ENCODE data around the gene RPTOR. TPM values are rescaled to one million over a fixed set of nuclear protein-coding genes. Genes with fewer than 3 reads are reported as not detected.

RPTOR gene
- total and polyA plus RNA-seq, 10 of the 15 experiments (the other 5 are each of a cell fraction or from before 2014, with no cell fraction given): 0.18 to 32.1 (median 7.8) TPM

DNA sequence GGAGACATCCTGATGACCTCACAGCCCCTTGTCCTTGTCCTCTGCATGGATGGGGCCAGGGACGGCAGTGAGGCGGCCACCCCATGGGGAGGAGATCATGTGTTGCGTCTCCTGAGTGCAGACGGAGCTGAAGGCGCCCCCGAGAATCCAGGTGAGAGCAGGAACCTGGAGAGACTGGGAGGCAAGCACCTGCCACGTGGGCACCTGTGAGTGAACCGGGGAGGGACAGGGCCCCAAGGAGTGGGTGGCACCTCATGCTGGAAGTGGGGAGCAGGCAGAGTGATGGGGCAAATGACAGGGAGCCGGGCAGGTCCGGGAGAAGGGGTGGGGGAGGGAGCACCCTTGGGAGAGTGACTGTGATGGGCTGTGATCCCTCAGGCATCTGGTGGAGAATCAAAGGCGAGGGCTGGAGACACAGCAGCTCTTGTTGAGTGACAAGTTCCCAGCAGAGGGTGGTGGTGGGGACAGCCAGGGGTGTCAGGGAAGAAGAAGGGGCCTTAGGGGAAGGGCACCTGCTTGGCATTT, 272.7 kb downstream of the RPTOR start (continued):
- TF ChIP-seq RELB (IDR thresholded peaks at IDR 0.05; ENCODE audit: low read depth) (no peak), ZNF592 (IDR thresholded peaks at IDR 0.05) (no peak), MYC (IDR thresholded peaks at IDR 0.05; ENCODE audit: insufficient read depth, insufficient read length, insufficient replicate concordance, low read length, severe bottlenecking) (no peak), RELA (IDR thresholded peaks at IDR 0.05; ENCODE audit: borderline replicate concordance, partially characterized antibody) (no peak), RAD51 (IDR thresholded peaks at IDR 0.05) (no peak)
- TF ChIP-seq, protein P1, sequence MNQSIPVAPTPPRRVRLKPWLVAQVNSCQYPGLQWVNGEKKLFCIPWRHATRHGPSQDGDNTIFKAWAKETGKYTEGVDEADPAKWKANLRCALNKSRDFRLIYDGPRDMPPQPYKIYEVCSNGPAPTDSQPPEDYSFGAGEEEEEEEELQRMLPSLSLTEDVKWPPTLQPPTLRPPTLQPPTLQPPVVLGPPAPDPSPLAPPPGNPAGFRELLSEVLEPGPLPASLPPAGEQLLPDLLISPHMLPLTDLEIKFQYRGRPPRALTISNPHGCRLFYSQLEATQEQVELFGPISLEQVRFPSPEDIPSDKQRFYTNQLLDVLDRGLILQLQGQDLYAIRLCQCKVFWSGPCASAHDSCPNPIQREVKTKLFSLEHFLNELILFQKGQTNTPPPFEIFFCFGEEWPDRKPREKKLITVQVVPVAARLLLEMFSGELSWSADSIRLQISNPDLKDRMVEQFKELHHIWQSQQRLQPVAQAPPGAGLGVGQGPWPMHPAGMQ (IDR thresholded peaks at IDR 0.05; ENCODE audit: borderline replicate concordance): no peak
